Caco-2 (cell line): ENCODE results near the gene SEMA3C. TPM values are rescaled to one million over a fixed set of nuclear protein-coding genes. Genes with fewer than 3 reads are reported as not detected.

Source experiments
- BruUV-seq: library from RNA; stranded (reverse); fragments of 400-500 nt; replicated peaks from 2 replicates; lab custom pipeline; 2021; lab: Mats Ljungman, UMichigan
- CTCF ChIA-PET: fragments of 300-600 bp; sonication (Branson Sonifier 250); formaldehyde crosslinking; loops from one replicate; lab custom pipeline; 2022; ENCODE audit warnings: antibody characterized with exemption; lab: Charles Lee
- POLR2A ChIA-PET: fragments of 300-600 bp; sonication (Branson Sonifier 250); formaldehyde crosslinking; loops from one replicate; lab custom pipeline; 2022; ENCODE audit warnings: antibody characterized with exemption; lab: Charles Lee
- DNase-seq, 2 experiments: peaks; one replicate each; pipeline versions ENCODE4 v3.0.0 to v3.0.0-alpha.2; 2020 to 2022
- H3K27me3 ChIP-seq: replicated peaks from 2 replicates; pipeline ENCODE4 v1.6.0; 2011; ENCODE audit warnings: low read length; ENCODE audit not compliant: control insufficient read depth, insufficient read depth
- H3K36me3 ChIP-seq: 2 replicates; pipeline ENCODE4 v1.5.1; 2011; ENCODE audit warnings: low read length; ENCODE audit not compliant: control insufficient read depth, insufficient read depth
- H3K4me1 ChIP-seq: fragments of 250-450 bp; sonication (Bioruptor Pico); 2 replicates; pipeline ENCODE4 v1.5.1; 2020; ENCODE audit warnings: mild to moderate bottlenecking
- H3K4me3 ChIP-seq: 2 replicates; pipeline ENCODE4 v1.5.1; 2011; ENCODE audit warnings: low read depth, mild to moderate bottlenecking, control low read depth, low read length
- H3K9me3 ChIP-seq: fragments of 250-450 bp; sonication (Bioruptor Pico); 2 replicates; pipeline ENCODE4 v1.5.1; 2020; ENCODE audit warnings: mild to moderate bottlenecking, moderate library complexity
- H3K27ac Mint-ChIP-seq: one replicate; pipeline ENCODE4 v1.8.0; 2022; ENCODE audit warnings: mixed read lengths; ENCODE audit not compliant: unreplicated experiment
- H3K27me3 Mint-ChIP-seq: one replicate; pipeline ENCODE4 v1.8.0; 2022; ENCODE audit warnings: mixed read lengths; ENCODE audit not compliant: insufficient read depth, unreplicated experiment
- H3K36me3 Mint-ChIP-seq: one replicate; pipeline ENCODE4 v1.8.0; 2022; ENCODE audit warnings: mild to moderate bottlenecking, mixed read lengths; ENCODE audit not compliant: insufficient read depth, unreplicated experiment
- H3K4me1 Mint-ChIP-seq: one replicate; pipeline ENCODE4 v1.8.0; 2022; ENCODE audit warnings: low read depth, mixed read lengths; ENCODE audit not compliant: unreplicated experiment
- H3K4me3 Mint-ChIP-seq: one replicate; pipeline ENCODE4 v1.8.0; 2022; ENCODE audit warnings: mild to moderate bottlenecking, moderate library complexity, mixed read lengths; ENCODE audit not compliant: unreplicated experiment
- H3K9me3 Mint-ChIP-seq: one replicate; pipeline ENCODE4 v1.8.0; 2022; ENCODE audit warnings: mixed read lengths; ENCODE audit not compliant: unreplicated experiment
- CTCF ChIP-seq, 2 experiments: fragments of 200-600 bp in 1 of 2; IDR thresholded peaks; 1 replicate in 1 of 2; 2 replicates in 1 of 2; pipeline versions ENCODE4 v1.5.1 to v1.8.0; 2011 to 2022; ENCODE audit warnings: antibody characterized with exemption in 1 of 2, control low read depth in 1 of 2, inconsistent platforms in 1 of 2, low read depth in 1 of 2, low read length in 1 of 2, mild to moderate bottlenecking in 1 of 2, moderate library complexity in 1 of 2; ENCODE audit not compliant: insufficient read depth in 1 of 2, severe bottlenecking in 1 of 2, unreplicated experiment in 1 of 2
- intact Hi-C: fragments of 100-400 bp; cut with micrococcal nuclease; formaldehyde crosslinking; loops from one replicate; pipeline ENCODE4 v1.10.0; 2022; ENCODE audit not compliant: unreplicated experiment
- total RNA-seq: library from RNA; stranded (reverse); gene quantifications from 2 replicates; pipeline ENCODE4 v1.2.3, GENCODE V29; 2022

The SEMA3C gene
- total RNA-seq, 1 experiment from 2014 or later = 25.8 TPM

GRCh38 chr7:80711531-80711930 is 207.3 kb downstream of the SEMA3C start:
- H3K27ac Mint-ChIP-seq = no peak overlapping the region
- CTCF ChIA-PET = no interaction called here

GRCh38 chr7:80708123-80708522 is 210.7 kb downstream of the SEMA3C start:
- peaks cover 13% of the 10 kb centered on the region for H3K4me1 Mint-ChIP-seq
- H3K36me3 Mint-ChIP-seq = no peaks in the 10 kb centered on the region
- no peaks in the 10 kb centered on the region for H3K36me3 ChIP-seq
- intact Hi-C loops = no loop called here
- H3K4me3 Mint-ChIP-seq = no peak overlapping the region
- 0 out of 2 replicates have a peak, but pooled peaks cover 3% of the 10 kb centered on the region for H3K4me1 ChIP-seq
- no peak for DNase-seq
- ChIA-PET CTCF (no interaction called here), POLR2A (no interaction called here)
- no peaks in the 10 kb centered on the region for H3K27me3 ChIP-seq
- H3K27me3 Mint-ChIP-seq = no peaks in the 10 kb centered on the region
- no peak overlapping the region for H3K27ac Mint-ChIP-seq
- no peaks in the 10 kb centered on the region for H3K9me3 ChIP-seq
- no TSS peak for BruUV-seq
- H3K9me3 Mint-ChIP-seq = no peaks in the 10 kb centered on the region
- H3K4me3 ChIP-seq = no peak overlapping the region
- TF ChIP-seq CTCF (IDR thresholded peaks at IDR 0.05; ENCODE audit: insufficient read depth in 1 of 2, low read depth in 1 of 2, low read length in 1 of 2, severe bottlenecking in 1 of 2, unreplicated experiment in 1 of 2) = no peak

More at GRCh38 chr7:80711531-80711930, 207.3 kb downstream of the SEMA3C start:
- Mint-ChIP-seq H3K27me3 (no peaks in the 10 kb centered on the region), H3K36me3 (no peaks in the 10 kb centered on the region), H3K4me3 (no peak overlapping the region), H3K9me3 (no peaks in the 10 kb centered on the region), H3K4me1 (no peaks in the 10 kb centered on the region)
- POLR2A ChIA-PET = no interaction called here
- BruUV-seq = no TSS peak
- no peak for DNase-seq
- H3K4me1 ChIP-seq = 0 out of 2 replicates have a peak, but pooled peaks cover 3% of the 10 kb centered on the region
- intact Hi-C loops = no loop called here
- no peak overlapping the region for H3K4me3 ChIP-seq
- no peaks in the 10 kb centered on the region for H3K36me3 ChIP-seq
- TF ChIP-seq CTCF (IDR thresholded peaks at IDR 0.05; ENCODE audit: insufficient read depth in 1 of 2, low read depth in 1 of 2, low read length in 1 of 2, severe bottlenecking in 1 of 2, unreplicated experiment in 1 of 2) = no peak
- no peaks in the 10 kb centered on the region for H3K9me3 ChIP-seq
- no peaks in the 10 kb centered on the region for H3K27me3 ChIP-seq

- no peaks in the 10 kb centered on the region for H3K9me3 ChIP-seq
- no peaks in the 10 kb centered on the region for H3K36me3 Mint-ChIP-seq
- no peak overlapping the region for H3K4me3 ChIP-seq
- no peak overlapping the region for H3K27ac Mint-ChIP-seq
- no peaks in the 10 kb centered on the region for H3K27me3 ChIP-seq
- POLR2A ChIA-PET = no interaction called here
- intact Hi-C loops = no loop called here
- H3K9me3 Mint-ChIP-seq = no peaks in the 10 kb centered on the region
- DNase-seq = no peak
- H3K4me1 Mint-ChIP-seq = peaks cover 16% of the 10 kb centered on the region
- H3K4me3 Mint-ChIP-seq = no peak overlapping the region
- TF ChIP-seq CTCF (IDR thresholded peaks at IDR 0.05; ENCODE audit: insufficient read depth in 1 of 2, low read depth in 1 of 2, low read length in 1 of 2, severe bottlenecking in 1 of 2, unreplicated experiment in 1 of 2) = no peak
- CTCF ChIA-PET = no interaction called here
- H3K4me1 ChIP-seq = 0 out of 2 replicates have a peak, but pooled peaks cover 3% of the 10 kb centered on the region
- BruUV-seq = no TSS peak
- H3K36me3 ChIP-seq = no peaks in the 10 kb centered on the region
- H3K27me3 Mint-ChIP-seq = no peaks in the 10 kb centered on the region
Observed at GRCh38 chr7:80707318-80707717, 211.5 kb downstream of the SEMA3C start.
